SK-N-SH (cell line): Measurements from ENCODE around the gene GPT2.

Source experiments
- GABPA ChIP-seq: IDR thresholded peaks from 2 replicates; pipeline ENCODE4 v1.4.0; 2012; ENCODE audit warnings: low read depth, mild to moderate bottlenecking
- MXI1 ChIP-seq: IDR thresholded peaks from 2 replicates; pipeline ENCODE4 v1.6.1; 2012; ENCODE audit warnings: mild to moderate bottlenecking, low read depth, low read length, improper control_type of control experiment
- POLR2AphosphoS5 ChIP-seq: IDR thresholded peaks from 2 replicates; pipeline ENCODE4 v1.6.1; 2012; ENCODE audit warnings: low read depth, low read length
- RXRA ChIP-seq: IDR thresholded peaks from 2 replicates; pipeline ENCODE4 v1.4.0; 2012; ENCODE audit warnings: low read depth, mild to moderate bottlenecking, borderline replicate concordance
- TAF1 ChIP-seq: IDR thresholded peaks from 2 replicates; pipeline ENCODE4 v1.6.1; 2012; ENCODE audit warnings: low read depth, mild to moderate bottlenecking, low read length, moderate library complexity, borderline replicate concordance
- TF ChIP-seq, protein P1 (sequence below): fragments of 200-600 bp; sonication (generic); IDR thresholded peaks from 2 replicates; pipeline ENCODE4 v1.6.1; 2017; ENCODE audit warnings: antibody characterized with exemption, mild to moderate bottlenecking, moderate library complexity
- TF ChIP-seq, protein P2 (sequence below): IDR thresholded peaks from 2 replicates; pipeline ENCODE4 v1.4.0; 2012; ENCODE audit warnings: low read depth
- TF ChIP-seq, protein P3 (sequence below): fragments of 150-350 bp; IDR thresholded peaks from 2 replicates; pipeline ENCODE4 v1.6.1; 2017; ENCODE audit warnings: antibody characterized with exemption, low read length, low read depth, borderline replicate concordance
- TF ChIP-seq, protein P4 (sequence below): IDR thresholded peaks from 2 replicates; pipeline ENCODE4 v1.4.0; 2012; ENCODE audit warnings: low read depth, borderline replicate concordance

DNA sequence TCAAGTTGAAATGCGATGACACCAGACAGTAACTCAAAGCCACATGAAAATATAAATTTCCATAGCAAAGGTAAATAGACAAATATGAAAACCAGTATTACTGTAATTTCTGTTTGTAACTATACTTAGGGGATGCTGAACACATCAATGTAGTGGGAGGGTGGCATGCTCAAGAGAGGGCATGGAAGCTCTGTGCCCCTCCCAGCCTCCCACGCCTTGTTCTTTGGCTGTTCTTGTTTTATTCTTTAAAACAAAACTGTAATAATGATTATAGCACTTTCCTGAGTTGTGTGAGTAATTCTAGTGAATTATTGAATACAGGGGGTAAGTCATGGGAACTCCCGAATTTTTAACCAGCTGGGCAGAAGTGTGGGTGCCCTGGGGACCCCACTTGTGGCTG lies 11.0 kb upstream of the GPT2 start:
- TF ChIP-seq, protein P1, sequence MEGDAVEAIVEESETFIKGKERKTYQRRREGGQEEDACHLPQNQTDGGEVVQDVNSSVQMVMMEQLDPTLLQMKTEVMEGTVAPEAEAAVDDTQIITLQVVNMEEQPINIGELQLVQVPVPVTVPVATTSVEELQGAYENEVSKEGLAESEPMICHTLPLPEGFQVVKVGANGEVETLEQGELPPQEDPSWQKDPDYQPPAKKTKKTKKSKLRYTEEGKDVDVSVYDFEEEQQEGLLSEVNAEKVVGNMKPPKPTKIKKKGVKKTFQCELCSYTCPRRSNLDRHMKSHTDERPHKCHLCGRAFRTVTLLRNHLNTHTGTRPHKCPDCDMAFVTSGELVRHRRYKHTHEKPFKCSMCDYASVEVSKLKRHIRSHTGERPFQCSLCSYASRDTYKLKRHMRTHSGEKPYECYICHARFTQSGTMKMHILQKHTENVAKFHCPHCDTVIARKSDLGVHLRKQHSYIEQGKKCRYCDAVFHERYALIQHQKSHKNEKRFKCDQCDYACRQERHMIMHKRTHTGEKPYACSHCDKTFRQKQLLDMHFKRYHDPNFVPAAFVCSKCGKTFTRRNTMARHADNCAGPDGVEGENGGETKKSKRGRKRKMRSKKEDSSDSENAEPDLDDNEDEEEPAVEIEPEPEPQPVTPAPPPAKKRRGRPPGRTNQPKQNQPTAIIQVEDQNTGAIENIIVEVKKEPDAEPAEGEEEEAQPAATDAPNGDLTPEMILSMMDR: no peak
- TF ChIP-seq TAF1 (no peak), MXI1 (no peak), GABPA (no peak), POLR2AphosphoS5 (no peak), RXRA (no peak)
- TF ChIP-seq, protein P2, sequence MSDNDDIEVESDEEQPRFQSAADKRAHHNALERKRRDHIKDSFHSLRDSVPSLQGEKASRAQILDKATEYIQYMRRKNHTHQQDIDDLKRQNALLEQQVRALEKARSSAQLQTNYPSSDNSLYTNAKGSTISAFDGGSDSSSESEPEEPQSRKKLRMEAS: no peak
- TF ChIP-seq, protein P3, sequence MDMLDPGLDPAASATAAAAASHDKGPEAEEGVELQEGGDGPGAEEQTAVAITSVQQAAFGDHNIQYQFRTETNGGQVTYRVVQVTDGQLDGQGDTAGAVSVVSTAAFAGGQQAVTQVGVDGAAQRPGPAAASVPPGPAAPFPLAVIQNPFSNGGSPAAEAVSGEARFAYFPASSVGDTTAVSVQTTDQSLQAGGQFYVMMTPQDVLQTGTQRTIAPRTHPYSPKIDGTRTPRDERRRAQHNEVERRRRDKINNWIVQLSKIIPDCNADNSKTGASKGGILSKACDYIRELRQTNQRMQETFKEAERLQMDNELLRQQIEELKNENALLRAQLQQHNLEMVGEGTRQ: no peak
- TF ChIP-seq, protein P4, sequence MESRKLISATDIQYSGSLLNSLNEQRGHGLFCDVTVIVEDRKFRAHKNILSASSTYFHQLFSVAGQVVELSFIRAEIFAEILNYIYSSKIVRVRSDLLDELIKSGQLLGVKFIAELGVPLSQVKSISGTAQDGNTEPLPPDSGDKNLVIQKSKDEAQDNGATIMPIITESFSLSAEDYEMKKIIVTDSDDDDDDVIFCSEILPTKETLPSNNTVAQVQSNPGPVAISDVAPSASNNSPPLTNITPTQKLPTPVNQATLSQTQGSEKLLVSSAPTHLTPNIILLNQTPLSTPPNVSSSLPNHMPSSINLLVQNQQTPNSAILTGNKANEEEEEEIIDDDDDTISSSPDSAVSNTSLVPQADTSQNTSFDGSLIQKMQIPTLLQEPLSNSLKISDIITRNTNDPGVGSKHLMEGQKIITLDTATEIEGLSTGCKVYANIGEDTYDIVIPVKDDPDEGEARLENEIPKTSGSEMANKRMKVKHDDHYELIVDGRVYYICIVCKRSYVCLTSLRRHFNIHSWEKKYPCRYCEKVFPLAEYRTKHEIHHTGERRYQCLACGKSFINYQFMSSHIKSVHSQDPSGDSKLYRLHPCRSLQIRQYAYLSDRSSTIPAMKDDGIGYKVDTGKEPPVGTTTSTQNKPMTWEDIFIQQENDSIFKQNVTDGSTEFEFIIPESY: no peak
